HEK293T (cell line): ENCODE results near the gene DPY19L3.

ENCODE experiments used
- BHLHE40 ChIP-seq: fragments of 450-650 bp; IDR thresholded peaks from 2 replicates; pipeline ENCODE4 v1.6.1; 2016; ENCODE audit warnings: mild to moderate bottlenecking, moderate library complexity, borderline replicate concordance
- CTBP1 ChIP-seq: fragments of 450-650 bp; IDR thresholded peaks from 2 replicates; pipeline ENCODE4 v1.6.1; 2016; ENCODE audit warnings: borderline replicate concordance
- FOXA1 ChIP-seq: fragments of 450-650 bp; IDR thresholded peaks from 2 replicates; pipeline ENCODE4 v1.6.1; 2016; ENCODE audit warnings: mild to moderate bottlenecking
- HDGF ChIP-seq: fragments of 450-650 bp; IDR thresholded peaks from 2 replicates; pipeline ENCODE4 v1.6.1; 2017; ENCODE audit warnings: antibody characterized with exemption, borderline replicate concordance
- NFRKB ChIP-seq: fragments of 450-650 bp; IDR thresholded peaks from 2 replicates; pipeline ENCODE4 v1.6.1; 2016; ENCODE audit warnings: mild to moderate bottlenecking, moderate library complexity
- SP1 ChIP-seq: fragments of 450-650 bp; IDR thresholded peaks from 2 replicates; pipeline ENCODE4 v1.6.1; 2017

- TF ChIP-seq BHLHE40 (no peak), SP1 (no peak), HDGF (no peak), CTBP1 (no peak), FOXA1 (no peak), NFRKB (no peak)
These were observed 588 bp upstream of the DPY19L3 start for GRCh38 chr19:32404933-32405430.
